Measurements from ENCODE around the gene OPA1. TPM values are rescaled to one million over a fixed set of nuclear protein-coding genes. Genes with fewer than 3 reads are reported as not detected.

The OPA1 gene
- total RNA-seq, 1 donor from 2014 or later: 133 TPM

GRCh38 chr3:193655831-193656433, 62.9 kb downstream of the OPA1 start:
- no peak for DNase-seq

- DNase-seq: no peak
These were observed 63.4 kb downstream of the OPA1 start for GRCh38 chr3:193656445-193656844.

DNA sequence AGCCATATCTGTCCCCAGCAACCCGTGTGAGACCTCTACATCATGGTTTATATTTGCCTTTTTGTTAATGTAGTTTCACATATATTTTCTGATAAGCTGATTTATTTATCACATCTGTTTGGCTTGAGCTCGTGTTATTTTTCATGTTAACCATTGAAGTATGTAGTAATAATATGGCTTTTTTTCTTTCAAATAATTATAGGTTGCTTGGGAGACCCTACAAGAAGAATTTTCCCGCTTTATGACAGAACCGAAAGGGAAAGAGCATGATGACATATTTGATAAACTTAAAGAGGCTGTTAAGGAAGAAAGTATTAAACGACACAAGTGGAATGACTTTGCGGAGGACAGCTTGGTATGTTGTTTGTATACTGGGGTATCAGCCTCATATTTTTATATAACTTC, 63.9 kb downstream of the OPA1 start:
- no peak for DNase-seq

DNA sequence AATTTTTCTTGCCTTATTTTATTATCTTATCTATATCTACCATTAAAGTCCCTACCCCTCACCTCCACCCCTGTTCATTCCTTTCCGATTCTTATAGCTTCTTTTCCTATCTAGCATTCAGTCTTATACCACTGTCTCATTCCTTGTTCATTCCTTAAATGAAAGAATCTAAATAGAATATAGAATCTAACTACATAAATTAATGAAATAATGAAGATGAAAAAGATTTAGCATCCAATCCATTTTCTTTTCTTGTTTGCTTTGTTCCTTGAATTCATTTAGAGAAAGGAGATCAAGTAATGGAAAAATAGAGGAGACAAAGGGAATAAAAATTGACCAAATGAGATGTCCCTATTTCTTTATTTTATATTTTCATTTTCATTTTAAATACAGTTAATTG, 67.2 kb downstream of the OPA1 start:
- DNase-seq: no peak

GRCh38 chr3:193660698-193661411, 67.8 kb downstream of the OPA1 start:
- no peak for DNase-seq

GRCh38 chr3:193662757-193663322, 69.8 kb downstream of the OPA1 start:
- no peak for DNase-seq

DNA sequence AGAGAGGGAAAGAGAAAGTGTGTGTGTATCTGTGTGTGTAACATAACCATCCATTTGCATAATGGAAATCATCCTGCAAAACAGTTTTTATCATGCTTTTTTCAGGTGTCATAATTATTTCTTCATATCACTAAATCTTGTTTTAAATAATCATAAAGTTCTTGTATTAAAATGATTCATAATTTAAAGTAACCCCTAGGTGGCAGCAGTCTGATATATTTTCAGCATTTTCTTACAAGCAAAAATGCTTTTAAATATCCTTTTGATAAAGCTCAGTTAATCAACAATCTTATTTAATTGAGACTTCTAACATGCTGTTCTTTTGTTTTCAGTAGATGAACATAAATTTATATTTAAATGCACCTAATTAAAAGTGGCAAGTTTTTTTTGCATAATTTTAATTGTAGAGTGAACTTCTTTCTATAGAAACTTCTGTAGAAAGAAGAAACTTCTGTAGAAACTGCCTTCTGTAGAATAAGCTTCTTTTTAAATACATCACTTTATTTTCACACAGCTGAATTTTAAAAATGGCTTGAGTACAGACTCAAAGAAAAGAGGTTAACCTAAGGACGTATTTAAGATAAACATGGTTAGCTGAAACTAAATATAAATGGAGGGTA, 72.5 kb downstream of the OPA1 start:
- DNase-seq: no peak

DNA sequence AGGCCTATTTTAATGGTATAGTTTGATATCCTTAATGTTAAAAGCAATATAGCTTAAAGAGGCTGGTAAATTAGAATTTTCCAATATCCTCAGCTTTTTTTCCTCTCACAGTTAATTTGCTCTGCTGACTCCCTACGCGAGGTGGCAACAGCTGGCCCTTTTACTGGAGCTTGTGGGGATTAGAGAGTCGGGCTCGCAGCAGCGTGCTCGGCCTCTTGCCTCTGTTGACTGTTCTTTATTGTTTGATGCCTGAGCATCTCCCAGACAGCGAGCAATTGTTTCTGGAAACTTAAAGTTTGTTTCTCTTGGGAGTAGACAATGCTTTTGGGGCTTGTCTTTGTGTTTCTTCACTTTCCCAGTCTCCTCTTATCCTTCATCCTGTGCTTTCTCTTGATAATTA, 80.8 kb downstream of the OPA1 start:
- no peak for DNase-seq

- DNase-seq: no peak
These were observed 81.7 kb downstream of the OPA1 start for GRCh38 chr3:193674714-193675113.

- no peak for DNase-seq
These were observed 84.7 kb downstream of the OPA1 start for GRCh38 chr3:193677734-193678133.

DNA sequence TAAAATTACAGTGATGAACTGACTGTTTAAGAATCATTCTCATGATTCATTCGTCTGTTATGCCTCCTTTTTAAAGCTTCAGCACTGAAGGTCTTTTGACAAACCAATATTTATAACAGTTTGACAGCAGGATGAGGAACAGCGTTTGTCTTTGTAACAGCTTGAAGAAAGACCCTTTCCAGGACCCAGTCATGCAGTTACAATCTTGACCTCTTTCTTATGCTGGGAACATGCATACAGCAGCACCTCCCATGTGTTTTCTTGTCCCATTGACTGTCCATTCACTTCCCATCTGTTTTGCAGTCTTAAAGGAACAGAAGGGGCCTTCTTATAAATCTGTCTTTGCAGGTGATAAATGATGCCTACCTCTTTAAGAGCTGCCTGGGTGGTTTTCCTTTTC, 87.2 kb downstream of the OPA1 start:
- no peak for DNase-seq

- no peak for DNase-seq
These were observed 88.6 kb downstream of the OPA1 start for GRCh38 chr3:193681631-193682030.

DNA sequence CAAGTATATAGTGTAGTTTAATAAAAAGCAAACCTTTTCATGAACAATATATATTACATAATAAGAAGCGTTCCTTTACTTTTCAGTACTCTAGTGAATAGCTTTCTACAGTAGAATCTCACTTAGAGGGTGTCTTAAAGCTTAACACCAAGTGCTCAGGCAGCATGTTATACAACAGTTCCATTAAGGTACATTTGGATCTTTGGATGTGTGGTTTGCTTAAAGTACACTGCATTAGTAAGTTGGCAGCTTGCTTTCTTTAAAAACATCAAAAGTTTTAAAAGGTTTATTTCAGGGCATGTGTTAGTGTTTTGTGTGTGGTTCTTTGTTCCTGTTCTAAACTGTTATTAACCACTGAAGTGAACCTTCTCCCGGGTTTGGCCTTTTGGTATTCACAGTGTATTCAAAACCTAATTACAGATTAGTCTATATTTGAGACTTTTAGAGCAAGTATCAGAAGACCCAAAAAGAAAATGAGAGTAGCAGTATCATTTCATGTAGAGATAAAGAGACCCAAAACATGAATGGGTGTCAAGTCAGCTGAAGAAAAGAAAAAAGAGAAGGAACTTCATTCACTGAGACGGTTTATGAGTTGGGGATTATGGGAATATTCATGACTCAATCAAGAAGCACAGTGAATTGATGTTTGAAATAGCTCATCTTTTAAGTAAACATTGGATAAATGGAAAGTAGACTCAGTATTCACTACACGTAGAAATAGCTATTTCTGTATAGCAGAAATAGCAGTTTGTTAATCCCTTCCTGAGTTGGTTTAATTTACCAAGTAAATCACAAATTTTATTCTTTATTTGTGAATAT, 93.9 kb downstream of the OPA1 start:
- no peak for DNase-seq

- DNase-seq: no peak
These were observed 96.1 kb downstream of the OPA1 start for GRCh38 chr3:193688834-193689714.

DNA sequence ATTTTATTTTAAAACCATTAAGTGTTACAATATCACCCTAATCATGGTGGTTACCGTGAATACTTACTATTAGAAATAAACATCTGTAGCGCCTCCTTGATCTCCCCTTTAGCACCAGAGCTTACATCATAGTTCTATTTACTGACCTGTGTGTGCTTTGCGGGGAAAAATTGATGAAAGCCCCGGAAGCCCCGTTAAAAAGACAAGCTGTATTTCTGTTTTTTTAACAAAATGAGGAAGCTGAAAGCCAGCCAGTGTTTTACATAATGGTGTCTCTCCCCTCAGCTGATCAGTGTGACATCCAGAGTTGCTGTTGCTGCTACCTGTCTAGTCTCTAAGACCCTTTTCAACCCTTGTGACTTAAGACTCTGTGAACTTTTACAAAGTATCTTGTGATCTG, 100.8 kb downstream of the OPA1 start:
- no peak for DNase-seq

DNA sequence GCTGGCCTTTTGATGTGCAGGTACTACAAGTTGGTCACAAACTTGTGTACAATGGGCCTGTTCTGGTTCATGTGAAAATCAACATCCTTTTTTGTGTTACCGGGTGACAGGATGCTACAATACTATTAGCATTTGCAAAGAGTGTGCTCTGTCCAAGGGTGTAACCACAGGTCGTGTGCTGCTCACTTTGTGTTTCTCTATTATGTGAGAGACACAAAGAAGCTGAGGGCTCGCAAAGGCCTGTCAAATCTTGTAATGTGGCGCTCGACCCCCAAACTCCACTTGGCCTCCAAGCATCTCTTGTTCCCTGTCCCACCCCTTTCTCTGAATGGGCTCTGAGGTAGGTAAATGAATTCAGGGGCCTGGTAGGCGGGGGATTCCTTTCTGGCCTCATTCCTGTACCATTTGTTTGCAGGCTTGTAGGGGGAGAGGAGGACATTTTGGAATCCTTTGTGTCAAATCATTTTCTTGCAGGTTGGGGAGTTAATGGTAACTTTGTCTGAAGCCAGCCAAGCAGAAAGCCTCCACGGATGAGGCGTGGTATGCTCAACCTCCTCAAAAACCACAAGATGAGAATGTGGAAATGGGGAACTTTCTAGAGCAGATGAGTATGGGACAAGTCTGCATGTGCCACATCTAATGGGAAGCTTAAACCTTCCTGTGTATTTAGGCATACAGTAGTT, 109.1 kb downstream of the OPA1 start:
- DNase-seq: no peak

DNA sequence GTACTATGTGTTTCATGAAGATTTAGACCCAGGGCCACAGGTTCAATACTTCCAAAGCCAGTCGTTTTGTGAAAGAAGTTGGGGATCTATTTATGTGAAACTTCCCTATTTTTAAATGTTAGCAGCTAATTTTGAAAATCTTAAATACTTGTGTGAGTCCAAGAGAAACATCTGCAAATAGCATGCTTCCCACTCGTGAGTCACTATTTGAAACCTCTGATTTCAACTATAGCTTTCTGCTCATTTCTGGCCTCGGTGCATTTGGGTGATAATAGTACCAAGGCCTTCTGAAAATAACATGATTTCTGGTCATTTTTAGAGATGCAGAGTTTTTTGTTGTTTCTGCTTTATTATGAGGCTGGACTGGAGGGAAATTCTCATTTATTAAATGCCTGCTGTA, 110.0 kb downstream of the OPA1 start:
- no peak for DNase-seq

DNA sequence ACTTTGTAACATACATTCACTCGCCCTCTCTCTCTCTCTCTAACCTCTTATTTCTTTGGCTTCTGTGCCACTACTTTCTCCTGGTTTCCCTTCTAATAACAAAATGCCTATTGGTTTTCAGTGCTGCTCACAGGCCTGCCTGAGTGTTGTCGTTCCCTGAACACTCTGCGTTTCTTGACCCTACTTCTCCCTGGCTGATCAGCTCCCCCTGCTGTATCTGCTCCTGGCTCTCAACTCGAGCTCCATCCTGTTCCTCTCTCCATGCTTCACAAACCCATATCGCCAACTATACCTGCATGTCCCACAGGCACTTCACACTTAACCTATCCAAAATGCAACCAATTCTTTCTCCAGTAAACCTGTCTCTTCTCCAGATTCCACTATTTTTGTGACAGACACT, 111.4 kb downstream of the OPA1 start:
- DNase-seq: no peak

GRCh38 chr3:193708270-193708669, 115.3 kb downstream of the OPA1 start:
- no peak for DNase-seq

- no peak for DNase-seq
These were observed 117.5 kb downstream of the OPA1 start for GRCh38 chr3:193710286-193711165.
